ENCODE results near the gene ATP9A.

- TF ChIP-seq, protein P1, sequence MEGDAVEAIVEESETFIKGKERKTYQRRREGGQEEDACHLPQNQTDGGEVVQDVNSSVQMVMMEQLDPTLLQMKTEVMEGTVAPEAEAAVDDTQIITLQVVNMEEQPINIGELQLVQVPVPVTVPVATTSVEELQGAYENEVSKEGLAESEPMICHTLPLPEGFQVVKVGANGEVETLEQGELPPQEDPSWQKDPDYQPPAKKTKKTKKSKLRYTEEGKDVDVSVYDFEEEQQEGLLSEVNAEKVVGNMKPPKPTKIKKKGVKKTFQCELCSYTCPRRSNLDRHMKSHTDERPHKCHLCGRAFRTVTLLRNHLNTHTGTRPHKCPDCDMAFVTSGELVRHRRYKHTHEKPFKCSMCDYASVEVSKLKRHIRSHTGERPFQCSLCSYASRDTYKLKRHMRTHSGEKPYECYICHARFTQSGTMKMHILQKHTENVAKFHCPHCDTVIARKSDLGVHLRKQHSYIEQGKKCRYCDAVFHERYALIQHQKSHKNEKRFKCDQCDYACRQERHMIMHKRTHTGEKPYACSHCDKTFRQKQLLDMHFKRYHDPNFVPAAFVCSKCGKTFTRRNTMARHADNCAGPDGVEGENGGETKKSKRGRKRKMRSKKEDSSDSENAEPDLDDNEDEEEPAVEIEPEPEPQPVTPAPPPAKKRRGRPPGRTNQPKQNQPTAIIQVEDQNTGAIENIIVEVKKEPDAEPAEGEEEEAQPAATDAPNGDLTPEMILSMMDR (conservative IDR thresholded peaks at IDR 0.05 in 1 of 2, IDR thresholded peaks at IDR 0.05 in 1 of 2; ENCODE audit: extremely low read depth in 1 of 2, insufficient read depth in 1 of 2, low read depth in 1 of 2, low read length in 2 of 2) = no peak
- TF ChIP-seq EZH2 (IDR thresholded peaks at IDR 0.05; ENCODE audit: borderline replicate concordance, low read length) = no peak
Measured at GRCh38 chr20:51584116-51584515, 184.1 kb downstream of the ATP9A start.

Data from mammary epithelial cell (primary cell).